ENCODE measurements around the gene DIS3L2.

- TF ChIP-seq CTCF (conservative IDR thresholded peaks at IDR 0.05; ENCODE audit: low read depth in 2 of 2) (no peak), POLR2AphosphoS5 (IDR thresholded peaks at IDR 0.05; ENCODE audit: low read depth) (no peak), ZNF331 (CRISPR knock-in tag; IDR thresholded peaks at IDR 0.05; ENCODE audit: low read depth) (no peak), EZH2 (IDR thresholded peaks at IDR 0.05; ENCODE audit: low read depth, unreplicated experiment) (no peak)
Measured at GRCh38 chr2:232310121-232310520, 348.6 kb downstream of the DIS3L2 start.
